WTC11 (cell line): Measurements from ENCODE around the gene ARHGAP40. TPM values are rescaled to one million over a fixed set of nuclear protein-coding genes. Genes with fewer than 3 reads are reported as not detected.

Source experiments
- ATAC-seq: fragments of 200-7000 bp; cut with Tn5 transposase; 2 replicates; pipeline ENCODE4 v1.10.0; 2021; ENCODE audit warnings: mild to moderate bottlenecking, moderate library complexity
- CTCF ChIA-PET: fragments of 300-600 bp; sonication (Branson Sonifier 250); formaldehyde crosslinking; loops from one replicate; lab custom pipeline; 2021; ENCODE audit warnings: antibody characterized with exemption; lab: Charles Lee
- POLR2A ChIA-PET: fragments of 350-600 bp; sonication (Branson Sonifier 250); formaldehyde crosslinking; loops from one replicate; lab custom pipeline; 2021; ENCODE audit warnings: antibody characterized with exemption; lab: Charles Lee
- DNase-seq: peaks from one replicate; pipeline ENCODE4 v3.0.0; 2021; ENCODE audit warnings: low spot score
- H3K27ac Mint-ChIP-seq: 2 replicates; pipeline ENCODE4 v1.8.0; 2021; ENCODE audit warnings: mixed read lengths
- H3K27me3 Mint-ChIP-seq: 2 replicates; pipeline ENCODE4 v1.8.0; 2021; ENCODE audit warnings: low read depth, mild to moderate bottlenecking, moderate library complexity, mixed read lengths
- H3K36me3 Mint-ChIP-seq: 2 replicates; pipeline ENCODE4 v1.8.0; 2021; ENCODE audit warnings: mixed read lengths
- H3K4me1 Mint-ChIP-seq: 2 replicates; pipeline ENCODE4 v1.8.0; 2022; ENCODE audit warnings: mixed read lengths
- H3K4me3 Mint-ChIP-seq: 2 replicates; pipeline ENCODE4 v1.8.0; 2021; ENCODE audit warnings: mild to moderate bottlenecking, moderate library complexity, mixed read lengths
- H3K9me3 Mint-ChIP-seq: 2 replicates; pipeline ENCODE4 v1.8.0; 2021; ENCODE audit warnings: mixed read lengths
- ATF1 ChIP-seq: sonication (generic); formaldehyde crosslinking; IDR thresholded peaks from 2 replicates; pipeline ENCODE4 v1.8.1; 2023; ENCODE audit warnings: mild to moderate bottlenecking, moderate library complexity, missing genetic modification reagents
- CBFB ChIP-seq: sonication (generic); formaldehyde crosslinking; IDR thresholded peaks from 2 replicates; pipeline ENCODE4 v1.8.1; 2022; ENCODE audit warnings: mild to moderate bottlenecking, low read depth, missing genetic modification reagents
- FOXK1 ChIP-seq: sonication (generic); formaldehyde crosslinking; IDR thresholded peaks from 2 replicates; pipeline ENCODE4 v1.8.0; 2022; ENCODE audit warnings: mild to moderate bottlenecking, moderate library complexity, missing genetic modification reagents
- GABPB1 ChIP-seq: sonication (generic); formaldehyde crosslinking; IDR thresholded peaks from 2 replicates; pipeline ENCODE4 v1.8.1; 2023; ENCODE audit warnings: mild to moderate bottlenecking, missing genetic modification reagents
- JAZF1 ChIP-seq: fragments of 250-450 bp; sonication (Bioruptor Pico); IDR thresholded peaks from 2 replicates; pipeline ENCODE4 v1.9.0; 2021; ENCODE audit warnings: moderate library complexity, mild to moderate bottlenecking, inconsistent platforms
- NFE2L1 ChIP-seq: sonication (generic); formaldehyde crosslinking; IDR thresholded peaks from 2 replicates; pipeline ENCODE4 v1.8.1; 2023; ENCODE audit warnings: missing genetic modification reagents
- PRRX2 ChIP-seq: fragments of 250-450 bp; sonication (Bioruptor Pico); IDR thresholded peaks from 2 replicates; pipeline ENCODE4 v1.8.0; 2021; ENCODE audit warnings: mild to moderate bottlenecking
- TEAD4 ChIP-seq: sonication (generic); formaldehyde crosslinking; IDR thresholded peaks from 2 replicates; pipeline ENCODE4 v1.8.0; 2022; ENCODE audit warnings: mild to moderate bottlenecking, missing genetic modification reagents
- ZNF263 ChIP-seq: sonication (generic); formaldehyde crosslinking; IDR thresholded peaks from 2 replicates; pipeline ENCODE4 v1.8.1; 2022; ENCODE audit warnings: low read depth, mild to moderate bottlenecking, moderate library complexity, missing genetic modification reagents
- ZNF416 ChIP-seq: fragments of 250-450 bp; sonication (Bioruptor Pico); IDR thresholded peaks from 2 replicates; pipeline ENCODE4 v1.9.0; 2021; ENCODE audit warnings: mild to moderate bottlenecking, inconsistent platforms
- total RNA-seq: library from RNA; stranded (reverse); gene quantifications from 3 replicates; pipeline ENCODE4 v1.2.3, GENCODE V29; 2021
- TF ChIP-seq, protein P1 (sequence below): sonication (generic); formaldehyde crosslinking; IDR thresholded peaks from 2 replicates; pipeline ENCODE4 v1.8.1; 2023; ENCODE audit warnings: mild to moderate bottlenecking, missing genetic modification reagents
- TF ChIP-seq, protein P2 (sequence below): sonication (generic); formaldehyde crosslinking; IDR thresholded peaks from 2 replicates; pipeline ENCODE4 v1.8.0; 2023; ENCODE audit warnings: missing genetic modification reagents
- TF ChIP-seq, protein P3 (sequence below): fragments of 250-450 bp; sonication (Bioruptor Pico); IDR thresholded peaks from 2 replicates; pipeline ENCODE4 v1.9.0; 2021; ENCODE audit warnings: mild to moderate bottlenecking
- TF ChIP-seq, protein P4 (sequence below): sonication (generic); formaldehyde crosslinking; IDR thresholded peaks from 2 replicates; pipeline ENCODE4 v1.8.0; 2022; ENCODE audit warnings: mild to moderate bottlenecking, missing genetic modification reagents
- TF ChIP-seq, protein P5 (sequence below): fragments of 250-450 bp; sonication (Bioruptor Pico); IDR thresholded peaks from 2 replicates; pipeline ENCODE4 v1.8.0; 2021; ENCODE audit warnings: mild to moderate bottlenecking
- TF ChIP-seq, protein P6 (sequence below): sonication (generic); formaldehyde crosslinking; IDR thresholded peaks from 2 replicates; pipeline ENCODE4 v1.8.0; 2022; ENCODE audit warnings: mild to moderate bottlenecking, missing genetic modification reagents
- TF ChIP-seq, protein P7 (sequence below): sonication (generic); formaldehyde crosslinking; IDR thresholded peaks from 2 replicates; pipeline ENCODE4 v1.8.1; 2022; ENCODE audit warnings: low read depth, mild to moderate bottlenecking, moderate library complexity, missing genetic modification reagents, borderline replicate concordance
- TF ChIP-seq, protein P8 (sequence below): fragments of 200-600 bp; IDR thresholded peaks from 2 replicates; pipeline ENCODE4 v1.8.0; 2022; ENCODE audit warnings: antibody characterized with exemption

ARHGAP40 gene
- total RNA-seq, 1 experiment from 2014 or later: 0.72 TPM

DNA sequence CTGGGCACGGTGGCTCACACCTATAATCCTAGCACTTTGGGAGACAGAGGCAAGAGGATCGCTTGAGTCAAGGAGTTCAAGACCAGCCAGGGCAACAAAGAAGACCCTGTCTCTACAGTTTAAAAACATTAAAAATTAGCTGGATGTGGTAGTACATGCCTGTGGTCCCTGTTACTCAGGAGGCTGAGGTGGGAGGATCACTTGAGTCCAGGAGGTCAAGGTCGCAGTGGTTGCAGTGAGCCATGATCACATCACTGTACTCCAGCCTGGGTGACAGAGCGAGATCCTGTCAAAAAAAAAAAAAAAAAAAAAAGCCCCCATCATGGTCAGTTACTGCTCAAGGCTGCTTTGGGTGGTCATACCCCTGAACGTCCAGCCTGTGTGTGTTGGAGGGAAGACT, 55.8 kb downstream of the ARHGAP40 start:
- no peak overlapping the region for H3K27ac Mint-ChIP-seq
- CTCF ChIA-PET: interaction anchor here (1.4 to 4.1 kb wide), 5 partner anchors 9 to 92 kb away, joined by 4 to 161 read pairs (median 33); partner anchors contain the start of genes ACTR5 and SLC32A1
- TF ChIP-seq PRRX2 (CRISPR knock-in tag): no peak
- TF ChIP-seq, protein P1, sequence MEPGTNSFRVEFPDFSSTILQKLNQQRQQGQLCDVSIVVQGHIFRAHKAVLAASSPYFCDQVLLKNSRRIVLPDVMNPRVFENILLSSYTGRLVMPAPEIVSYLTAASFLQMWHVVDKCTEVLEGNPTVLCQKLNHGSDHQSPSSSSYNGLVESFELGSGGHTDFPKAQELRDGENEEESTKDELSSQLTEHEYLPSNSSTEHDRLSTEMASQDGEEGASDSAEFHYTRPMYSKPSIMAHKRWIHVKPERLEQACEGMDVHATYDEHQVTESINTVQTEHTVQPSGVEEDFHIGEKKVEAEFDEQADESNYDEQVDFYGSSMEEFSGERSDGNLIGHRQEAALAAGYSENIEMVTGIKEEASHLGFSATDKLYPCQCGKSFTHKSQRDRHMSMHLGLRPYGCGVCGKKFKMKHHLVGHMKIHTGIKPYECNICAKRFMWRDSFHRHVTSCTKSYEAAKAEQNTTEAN (CRISPR knock-in tag): no peak
- TF ChIP-seq GABPB1 (CRISPR knock-in tag): no peak
- TF ChIP-seq JAZF1 (CRISPR knock-in tag): no peak
- TF ChIP-seq, protein P2, sequence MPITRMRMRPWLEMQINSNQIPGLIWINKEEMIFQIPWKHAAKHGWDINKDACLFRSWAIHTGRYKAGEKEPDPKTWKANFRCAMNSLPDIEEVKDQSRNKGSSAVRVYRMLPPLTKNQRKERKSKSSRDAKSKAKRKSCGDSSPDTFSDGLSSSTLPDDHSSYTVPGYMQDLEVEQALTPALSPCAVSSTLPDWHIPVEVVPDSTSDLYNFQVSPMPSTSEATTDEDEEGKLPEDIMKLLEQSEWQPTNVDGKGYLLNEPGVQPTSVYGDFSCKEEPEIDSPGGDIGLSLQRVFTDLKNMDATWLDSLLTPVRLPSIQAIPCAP (CRISPR knock-in tag): no peak
- TF ChIP-seq TEAD4 (CRISPR knock-in tag): no peak
- TF ChIP-seq, protein P3, sequence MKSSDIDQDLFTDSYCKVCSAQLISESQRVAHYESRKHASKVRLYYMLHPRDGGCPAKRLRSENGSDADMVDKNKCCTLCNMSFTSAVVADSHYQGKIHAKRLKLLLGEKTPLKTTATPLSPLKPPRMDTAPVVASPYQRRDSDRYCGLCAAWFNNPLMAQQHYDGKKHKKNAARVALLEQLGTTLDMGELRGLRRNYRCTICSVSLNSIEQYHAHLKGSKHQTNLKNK (CRISPR knock-in tag): no peak
- TF ChIP-seq CBFB: no peak
- TF ChIP-seq ATF1 (CRISPR knock-in tag): no peak
- TF ChIP-seq, protein P4, sequence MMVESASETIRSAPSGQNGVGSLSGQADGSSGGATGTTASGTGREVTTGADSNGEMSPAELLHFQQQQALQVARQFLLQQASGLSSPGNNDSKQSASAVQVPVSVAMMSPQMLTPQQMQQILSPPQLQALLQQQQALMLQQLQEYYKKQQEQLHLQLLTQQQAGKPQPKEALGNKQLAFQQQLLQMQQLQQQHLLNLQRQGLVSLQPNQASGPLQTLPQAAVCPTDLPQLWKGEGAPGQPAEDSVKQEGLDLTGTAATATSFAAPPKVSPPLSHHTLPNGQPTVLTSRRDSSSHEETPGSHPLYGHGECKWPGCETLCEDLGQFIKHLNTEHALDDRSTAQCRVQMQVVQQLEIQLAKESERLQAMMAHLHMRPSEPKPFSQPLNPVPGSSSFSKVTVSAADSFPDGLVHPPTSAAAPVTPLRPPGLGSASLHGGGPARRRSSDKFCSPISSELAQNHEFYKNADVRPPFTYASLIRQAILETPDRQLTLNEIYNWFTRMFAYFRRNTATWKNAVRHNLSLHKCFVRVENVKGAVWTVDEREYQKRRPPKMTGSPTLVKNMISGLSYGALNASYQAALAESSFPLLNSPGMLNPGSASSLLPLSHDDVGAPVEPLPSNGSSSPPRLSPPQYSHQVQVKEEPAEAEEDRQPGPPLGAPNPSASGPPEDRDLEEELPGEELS (CRISPR knock-in tag): no peak
- TF ChIP-seq, protein P5, sequence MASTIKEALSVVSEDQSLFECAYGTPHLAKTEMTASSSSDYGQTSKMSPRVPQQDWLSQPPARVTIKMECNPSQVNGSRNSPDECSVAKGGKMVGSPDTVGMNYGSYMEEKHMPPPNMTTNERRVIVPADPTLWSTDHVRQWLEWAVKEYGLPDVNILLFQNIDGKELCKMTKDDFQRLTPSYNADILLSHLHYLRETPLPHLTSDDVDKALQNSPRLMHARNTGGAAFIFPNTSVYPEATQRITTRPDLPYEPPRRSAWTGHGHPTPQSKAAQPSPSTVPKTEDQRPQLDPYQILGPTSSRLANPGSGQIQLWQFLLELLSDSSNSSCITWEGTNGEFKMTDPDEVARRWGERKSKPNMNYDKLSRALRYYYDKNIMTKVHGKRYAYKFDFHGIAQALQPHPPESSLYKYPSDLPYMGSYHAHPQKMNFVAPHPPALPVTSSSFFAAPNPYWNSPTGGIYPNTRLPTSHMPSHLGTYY (CRISPR knock-in tag): no peak
- TF ChIP-seq, protein P6, sequence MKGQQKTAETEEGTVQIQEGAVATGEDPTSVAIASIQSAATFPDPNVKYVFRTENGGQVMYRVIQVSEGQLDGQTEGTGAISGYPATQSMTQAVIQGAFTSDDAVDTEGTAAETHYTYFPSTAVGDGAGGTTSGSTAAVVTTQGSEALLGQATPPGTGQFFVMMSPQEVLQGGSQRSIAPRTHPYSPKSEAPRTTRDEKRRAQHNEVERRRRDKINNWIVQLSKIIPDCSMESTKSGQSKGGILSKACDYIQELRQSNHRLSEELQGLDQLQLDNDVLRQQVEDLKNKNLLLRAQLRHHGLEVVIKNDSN: no peak
- TF ChIP-seq, protein P7, sequence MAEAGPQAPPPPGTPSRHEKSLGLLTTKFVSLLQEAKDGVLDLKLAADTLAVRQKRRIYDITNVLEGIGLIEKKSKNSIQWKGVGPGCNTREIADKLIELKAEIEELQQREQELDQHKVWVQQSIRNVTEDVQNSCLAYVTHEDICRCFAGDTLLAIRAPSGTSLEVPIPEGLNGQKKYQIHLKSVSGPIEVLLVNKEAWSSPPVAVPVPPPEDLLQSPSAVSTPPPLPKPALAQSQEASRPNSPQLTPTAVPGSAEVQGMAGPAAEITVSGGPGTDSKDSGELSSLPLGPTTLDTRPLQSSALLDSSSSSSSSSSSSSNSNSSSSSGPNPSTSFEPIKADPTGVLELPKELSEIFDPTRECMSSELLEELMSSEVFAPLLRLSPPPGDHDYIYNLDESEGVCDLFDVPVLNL (CRISPR knock-in tag): no peak
- no peak for TF ChIP-seq FOXK1 (CRISPR knock-in tag)
- no peak for TF ChIP-seq NFE2L1 (CRISPR knock-in tag)
- TF ChIP-seq, all 79 proteins: peak for 0
- no peak overlapping the region for H3K4me3 Mint-ChIP-seq
- peaks cover 50% of the 10 kb centered on the region for H3K27me3 Mint-ChIP-seq
- H3K36me3 Mint-ChIP-seq: no peaks in the 10 kb centered on the region
- POLR2A ChIA-PET: no interaction called here
- H3K4me1 Mint-ChIP-seq: peaks cover 17% of the 10 kb centered on the region
- peaks cover 6% of the 10 kb centered on the region for H3K9me3 Mint-ChIP-seq
- DNase-seq: no peak
- ATAC-seq: no peak

DNA sequence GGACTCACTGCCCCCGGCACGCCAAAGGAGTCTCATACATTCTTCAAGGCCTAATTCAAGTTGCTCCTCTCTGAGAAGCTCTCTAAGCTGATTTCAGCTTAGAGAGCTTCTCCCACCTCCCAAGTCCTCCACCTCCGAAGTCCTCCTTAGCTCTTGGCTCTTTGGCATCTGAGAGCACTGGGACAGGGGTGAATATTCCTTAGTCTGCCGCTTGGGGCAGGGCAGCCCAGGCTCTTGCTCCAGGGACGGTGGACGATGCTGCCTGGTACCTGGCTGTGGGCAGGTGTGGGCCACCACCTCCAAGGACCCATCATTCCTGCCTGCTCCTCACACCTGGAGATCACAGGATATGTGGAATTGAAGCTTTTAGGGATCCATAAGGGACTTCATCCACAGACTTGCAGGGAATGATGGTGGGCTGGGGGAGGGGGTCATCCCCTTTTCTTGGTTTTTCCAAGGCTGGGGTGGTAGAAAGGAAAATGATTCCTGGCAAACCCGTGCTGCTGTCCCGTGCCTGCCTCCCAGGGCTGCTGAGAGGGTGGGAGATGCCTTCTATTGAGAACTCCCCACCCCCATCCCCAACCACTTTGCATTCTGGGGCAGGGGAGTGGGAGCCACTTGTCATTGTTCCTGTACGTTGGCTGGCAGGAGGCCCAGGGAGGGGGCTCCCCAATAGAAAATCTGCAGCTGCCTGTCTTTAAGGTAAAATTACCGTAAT, 57.4 kb downstream of the ARHGAP40 start:
- no peaks in the 10 kb centered on the region for H3K36me3 Mint-ChIP-seq

More for the DNA sequence above, 57.4 kb downstream of the ARHGAP40 start:
- Mint-ChIP-seq H3K4me1 (peaks cover 17% of the 10 kb centered on the region), H3K4me3 (no peak overlapping the region), H3K27ac (no peak overlapping the region), H3K27me3 (peaks cover 54% of the 10 kb centered on the region), H3K9me3 (peaks cover 4% of the 10 kb centered on the region)
- ChIA-PET POLR2A (no interaction called here), CTCF (interaction anchor here (0.6 to 4.1 kb wide), 58 partner anchors 9 to 666 kb away, joined by 3 to 161 read pairs (median 5); partner anchors contain the start of genes ACTR5, ADIG, DHX35 and PPP1R16B)
- ATAC-seq: peak; percentile 99
- DNase-seq: peak; percentile 76
- TF ChIP-seq ZNF416: no peak
- TF ChIP-seq ZNF263 (CRISPR knock-in tag): peak; percentile 87
- TF ChIP-seq, protein P8, sequence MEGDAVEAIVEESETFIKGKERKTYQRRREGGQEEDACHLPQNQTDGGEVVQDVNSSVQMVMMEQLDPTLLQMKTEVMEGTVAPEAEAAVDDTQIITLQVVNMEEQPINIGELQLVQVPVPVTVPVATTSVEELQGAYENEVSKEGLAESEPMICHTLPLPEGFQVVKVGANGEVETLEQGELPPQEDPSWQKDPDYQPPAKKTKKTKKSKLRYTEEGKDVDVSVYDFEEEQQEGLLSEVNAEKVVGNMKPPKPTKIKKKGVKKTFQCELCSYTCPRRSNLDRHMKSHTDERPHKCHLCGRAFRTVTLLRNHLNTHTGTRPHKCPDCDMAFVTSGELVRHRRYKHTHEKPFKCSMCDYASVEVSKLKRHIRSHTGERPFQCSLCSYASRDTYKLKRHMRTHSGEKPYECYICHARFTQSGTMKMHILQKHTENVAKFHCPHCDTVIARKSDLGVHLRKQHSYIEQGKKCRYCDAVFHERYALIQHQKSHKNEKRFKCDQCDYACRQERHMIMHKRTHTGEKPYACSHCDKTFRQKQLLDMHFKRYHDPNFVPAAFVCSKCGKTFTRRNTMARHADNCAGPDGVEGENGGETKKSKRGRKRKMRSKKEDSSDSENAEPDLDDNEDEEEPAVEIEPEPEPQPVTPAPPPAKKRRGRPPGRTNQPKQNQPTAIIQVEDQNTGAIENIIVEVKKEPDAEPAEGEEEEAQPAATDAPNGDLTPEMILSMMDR: peak; percentile 80
